Stimulated activated CD8-positive, alpha-beta memory T cell treated with anti-CD3 and anti-CD28 coated beads, Interleukin-4, amount 100 ng/mL, for 4 hours (primary cell): ENCODE measurements around the gene TRAP1.
"Not testable (repeated sequence)": the region's sequence is repeated elsewhere in the genome, so short reads cannot be mapped to it uniquely, and the experiment has no call there.

Source experiments
- DNase-seq, 2 donors: peaks; one replicate each; pipeline ENCODE4 v3.0.0-alpha.2; 2020; ENCODE audit warnings: low read depth in 2 of 2, low spot score in 1 of 2

TRAP1 gene

DNA sequence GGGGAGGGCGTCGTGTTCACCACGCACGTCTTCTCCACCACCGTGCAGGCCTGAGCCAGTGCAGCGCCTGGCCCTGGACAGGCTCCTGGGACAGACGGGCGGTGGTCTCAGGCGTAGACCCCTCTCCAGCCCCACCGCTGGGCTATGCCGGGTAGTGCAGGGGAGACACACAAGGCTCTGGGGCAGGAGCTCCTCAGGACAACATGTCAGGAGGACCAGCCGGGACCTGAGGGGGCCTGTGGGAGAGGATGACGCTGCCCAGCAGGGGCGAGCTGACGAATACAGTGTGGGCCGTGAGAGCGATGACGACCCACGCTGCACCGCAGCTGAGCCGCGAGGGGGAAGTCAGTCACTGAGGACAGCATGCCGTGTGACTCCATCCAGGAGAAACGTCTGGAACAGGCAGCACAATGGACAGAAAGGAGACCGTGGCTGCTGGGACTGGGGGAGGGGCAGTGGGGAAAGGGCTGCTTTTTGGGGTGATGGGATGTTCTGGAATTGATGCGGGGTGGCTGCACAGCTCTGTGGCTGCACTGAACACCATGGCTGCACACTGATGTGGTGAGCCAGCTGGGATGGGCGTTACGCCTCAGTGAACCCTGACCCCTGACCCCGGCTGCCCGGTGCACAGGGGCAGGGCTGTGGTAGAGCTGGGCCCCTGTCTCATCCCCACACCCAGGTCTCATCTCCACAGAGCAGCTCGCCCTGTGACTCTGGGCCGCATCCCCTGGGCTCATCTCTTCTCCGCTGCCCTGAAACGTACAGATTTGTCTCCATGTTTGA lies 42.6 kb downstream of the TRAP1 start:
- DNase-seq = no peak

DNA sequence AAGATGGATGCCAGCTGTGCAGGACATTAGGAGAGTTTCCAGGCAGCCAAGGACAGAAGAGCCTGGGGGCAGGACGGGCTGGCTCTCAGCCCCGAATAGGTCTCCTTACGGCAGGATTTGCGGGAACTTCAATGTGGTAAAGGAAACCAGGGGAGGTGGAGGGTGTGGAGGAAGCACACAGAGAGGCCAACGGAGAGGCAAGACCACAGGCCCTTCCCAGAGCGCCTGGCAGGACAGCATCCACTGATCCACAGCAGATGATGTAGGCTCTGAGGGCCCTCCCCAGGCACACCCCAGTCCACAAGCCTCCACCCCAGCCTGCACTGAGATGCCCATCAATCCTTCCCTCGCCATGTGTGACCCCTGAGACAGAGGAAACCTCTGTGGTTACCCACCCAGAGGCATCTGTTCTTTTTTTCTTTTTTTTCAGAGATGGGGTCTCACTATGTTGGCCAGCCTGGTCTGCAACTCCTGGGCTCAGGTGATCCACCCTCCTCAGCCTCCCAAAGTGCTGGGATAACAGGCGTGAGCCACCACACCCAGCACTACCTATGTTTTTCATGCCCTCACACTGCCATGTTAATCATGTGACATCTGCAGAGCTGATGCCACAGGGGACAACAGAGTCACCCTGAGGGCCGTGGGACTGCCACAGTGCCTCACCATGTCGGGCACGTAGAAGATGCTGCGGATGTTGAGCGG lies 43.5 kb downstream of the TRAP1 start:
- no peak for DNase-seq

- DNase-seq = no peak
Observed at GRCh38 chr16:3673201-3673600, 44.1 kb downstream of the TRAP1 start.

DNA sequence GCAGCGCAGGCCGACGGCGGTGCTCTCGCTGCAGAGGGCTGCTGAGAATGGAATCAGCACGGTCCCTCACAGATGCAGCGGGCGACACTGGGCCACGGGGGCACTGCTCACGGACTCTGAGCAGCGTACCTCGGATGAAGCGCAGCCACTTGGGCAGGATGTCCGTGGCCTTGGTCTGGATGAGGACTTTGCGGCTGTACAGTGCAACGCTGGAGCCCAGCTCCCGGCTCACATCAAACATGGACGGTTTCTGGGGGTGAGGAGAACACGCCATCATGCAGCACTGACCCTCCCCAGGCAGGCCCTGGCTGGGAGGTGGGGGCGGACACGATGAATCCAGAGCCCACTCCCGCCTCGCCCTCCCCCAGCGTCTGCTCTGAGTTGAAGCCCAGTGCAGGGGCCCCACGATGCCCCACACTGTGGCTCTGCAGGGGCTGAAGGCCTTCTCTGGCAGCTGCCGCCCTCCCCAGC lies 44.7 kb downstream of the TRAP1 start:
- DNase-seq = no peak

DNA sequence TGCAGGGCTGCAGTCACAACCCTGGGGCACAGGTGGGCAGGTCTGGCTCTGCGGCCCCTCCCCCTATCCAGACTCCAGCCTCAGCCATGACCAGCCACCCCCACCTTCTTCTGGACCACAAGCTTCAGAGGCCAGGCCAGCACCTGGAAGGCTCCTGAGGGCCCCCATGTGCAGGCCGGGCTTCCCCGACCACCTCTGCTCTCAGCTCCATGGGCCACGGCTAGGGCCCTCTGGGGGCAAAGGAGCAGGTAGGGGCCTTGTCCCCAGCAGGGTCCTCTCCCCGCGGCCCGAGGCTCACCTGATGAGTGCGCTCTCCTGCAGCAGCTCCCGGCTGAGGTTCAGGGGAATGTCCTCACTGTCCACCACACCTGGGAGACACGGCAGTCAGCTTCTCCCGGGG lies 45.9 kb downstream of the TRAP1 start:
- DNase-seq = no peak

- DNase-seq = no peak
Observed at GRCh38 chr16:3670711-3671110, 46.6 kb downstream of the TRAP1 start.

DNA sequence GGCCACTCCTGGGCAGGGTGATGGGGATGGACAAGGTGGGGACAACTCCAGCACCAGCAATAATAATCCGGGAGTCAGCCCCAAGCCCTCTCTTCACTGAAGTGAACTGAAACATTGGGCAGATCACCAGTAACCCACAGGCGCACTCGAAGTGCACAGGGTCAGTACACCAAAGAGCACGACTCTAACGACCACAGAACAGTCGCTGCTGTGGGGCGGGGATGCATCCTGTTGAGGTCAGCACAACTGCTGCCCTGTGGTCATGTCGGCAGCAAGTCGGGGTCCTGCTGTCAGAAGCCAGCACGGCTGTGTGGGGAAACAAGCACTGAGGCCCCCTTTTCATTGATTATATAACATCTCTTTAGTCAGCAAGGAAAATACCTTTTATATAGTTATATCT lies 48.2 kb downstream of the TRAP1 start:
- no peak for DNase-seq

- DNase-seq = no peak
Observed at GRCh38 chr16:3668626-3669025, 48.7 kb downstream of the TRAP1 start.

- DNase-seq = peak in 1 of 2 donors; percentile 29
Observed at GRCh38 chr16:3665508-3665907, 51.8 kb downstream of the TRAP1 start.

GRCh38 chr16:3664187-3664896 lies 53.0 kb downstream of the TRAP1 start:
- DNase-seq = no peak

- DNase-seq = no peak
Observed at GRCh38 chr16:3662601-3663000, 54.7 kb downstream of the TRAP1 start.

DNA sequence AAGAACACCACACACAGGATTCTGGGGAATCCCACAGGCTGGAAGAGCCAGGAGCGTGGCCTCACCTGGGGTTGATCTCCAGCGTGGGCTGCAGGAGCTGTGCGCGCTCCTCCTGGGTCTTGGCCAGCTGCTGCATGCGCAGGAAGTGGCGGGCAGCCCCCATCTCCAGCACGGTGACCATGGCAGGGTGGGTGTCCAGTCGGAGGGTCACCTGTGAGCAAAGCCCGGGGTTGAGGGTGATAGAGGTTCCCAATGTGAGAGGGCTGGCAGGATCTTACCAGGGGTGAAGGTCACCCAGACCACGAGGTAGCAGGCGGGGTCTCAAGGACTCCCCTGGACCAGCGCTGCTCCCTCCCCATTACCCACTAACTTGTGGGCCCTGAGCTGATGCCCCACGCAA lies 55.4 kb downstream of the TRAP1 start:
- DNase-seq = no peak

DNA sequence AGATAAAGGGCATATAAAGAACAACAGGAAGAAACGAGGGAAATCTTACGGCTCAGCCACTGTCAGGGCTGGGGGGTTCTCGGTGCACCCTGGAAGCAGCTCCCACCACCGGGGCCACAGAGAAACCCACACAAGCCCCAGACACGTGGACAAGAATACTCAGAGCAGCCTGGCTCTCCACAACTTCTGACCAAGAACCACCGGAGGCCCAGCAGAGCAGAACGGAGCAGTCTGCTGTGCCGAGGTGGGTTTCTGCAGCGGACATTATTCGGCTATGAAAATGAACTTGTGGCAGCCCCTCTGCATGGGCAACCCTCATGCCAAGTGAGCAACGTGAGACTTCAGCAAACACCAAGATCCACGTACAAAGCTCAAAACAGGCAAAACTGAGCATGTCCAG lies 56.0 kb downstream of the TRAP1 start:
- DNase-seq = no peak

GRCh38 chr16:3659251-3659650 lies 58.1 kb downstream of the TRAP1 start:
- no peak for DNase-seq

GRCh38 chr16:3656491-3657468 lies 60.5 kb downstream of the TRAP1 start:
- peak in 1 of 2 donors; percentile 10 for DNase-seq

- not testable (repeated sequence) for DNase-seq
Observed at GRCh38 chr16:3656160-3656490, 61.2 kb downstream of the TRAP1 start.

DNA sequence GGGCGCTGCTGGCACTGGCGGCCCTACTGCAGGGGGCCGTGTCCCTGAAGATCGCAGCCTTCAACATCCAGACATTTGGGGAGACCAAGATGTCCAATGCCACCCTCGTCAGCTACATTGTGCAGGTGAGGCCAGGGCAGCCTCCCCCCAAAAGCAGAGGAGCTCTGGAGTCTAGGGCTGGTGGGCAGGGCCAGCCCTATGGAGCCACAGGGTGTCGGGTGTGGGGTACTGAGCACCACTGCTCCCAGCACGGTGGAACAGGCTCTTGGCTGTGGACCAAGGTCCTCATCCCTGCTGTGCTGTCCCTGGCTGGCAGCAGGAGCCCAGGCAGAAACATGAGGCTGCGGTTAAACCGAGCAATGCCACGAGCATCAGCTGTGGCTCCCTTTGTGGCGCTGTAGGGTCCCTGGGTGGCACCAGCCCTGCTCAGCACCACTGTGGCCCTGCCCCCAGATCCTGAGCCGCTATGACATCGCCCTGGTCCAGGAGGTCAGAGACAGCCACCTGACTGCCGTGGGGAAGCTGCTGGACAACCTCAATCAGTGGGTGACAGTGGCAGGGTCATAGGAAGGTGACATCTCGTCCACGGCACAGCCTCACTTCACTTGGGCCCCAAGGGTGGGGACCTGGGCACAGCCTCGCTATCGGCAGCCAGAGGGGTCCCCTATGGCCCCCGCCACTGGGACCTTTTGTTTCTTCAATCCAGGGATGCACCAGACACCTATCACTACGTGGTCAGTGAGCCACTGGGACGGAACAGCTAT lies 61.7 kb downstream of the TRAP1 start:
- DNase-seq = no peak

GRCh38 chr16:3655030-3655395 lies 62.3 kb downstream of the TRAP1 start:
- DNase-seq = no peak

- peak in 1 of 2 donors; percentile 5 for DNase-seq
Observed at GRCh38 chr16:3654249-3654991, 62.9 kb downstream of the TRAP1 start, which contains the start of gene DNASE1. Gene DNASE1, plus strand, starts transcription at chr16:3654691. Its CDS starts 683 bp downstream, at chr16:3655374.
